HepG2 (cell line): ENCODE results near the gene CORO7. TPM values are rescaled to one million over a fixed set of nuclear protein-coding genes. Genes with fewer than 3 reads are reported as not detected.

Experiments used
- CCAR2 ChIP-seq: fragments of 200-400 bp; formaldehyde crosslinking; optimal IDR thresholded peaks from 2 replicates; pipeline ENCODE3; 2018; ENCODE audit warnings: low read depth, mild to moderate bottlenecking, low read length, moderate library complexity
- FOXA3 ChIP-seq: IDR thresholded peaks from 2 replicates; pipeline ENCODE4 v1.6.1; 2016; ENCODE audit warnings: missing genetic modification reagents, missing compliant biosample characterization
- JARID2 ChIP-seq: sonication (generic); formaldehyde crosslinking; IDR thresholded peaks from 2 replicates; pipeline ENCODE4 v1.8.1; 2023; ENCODE audit warnings: missing genetic modification reagents, inconsistent platforms; ENCODE audit not compliant: insufficient replicate concordance
- KAT8 ChIP-seq: IDR thresholded peaks from 2 replicates; pipeline ENCODE4 v1.6.1; 2016; ENCODE audit warnings: missing genetic modification reagents, missing compliant biosample characterization
- KDM3A ChIP-seq: IDR thresholded peaks from 2 replicates; pipeline ENCODE4 v1.6.1; 2018; ENCODE audit warnings: low read depth, missing compliant biosample characterization
- KLF6 ChIP-seq: IDR thresholded peaks from 2 replicates; pipeline ENCODE4 v1.8.0; 2016; ENCODE audit warnings: missing biosample characterization, missing genetic modification reagents
- PHF5A ChIP-seq: IDR thresholded peaks from one replicate; pipeline ENCODE4 v1.6.1; 2018; ENCODE audit warnings: low read depth, missing genetic modification reagents; ENCODE audit not compliant: unreplicated experiment
- RXRA ChIP-seq: sonication (generic); formaldehyde crosslinking; IDR thresholded peaks from 2 replicates; pipeline ENCODE4 v1.5.1; 2020; ENCODE audit warnings: missing genetic modification reagents
- RXRB ChIP-seq: IDR thresholded peaks from 2 replicates; pipeline ENCODE4 v1.6.1; 2016; ENCODE audit warnings: borderline replicate concordance, missing genetic modification reagents, missing compliant biosample characterization
- ZBTB14 ChIP-seq: sonication (generic); formaldehyde crosslinking; IDR thresholded peaks from 2 replicates; pipeline ENCODE4 v1.4.0; 2020; ENCODE audit warnings: missing genetic modification reagents
- ZFP1 ChIP-seq: IDR thresholded peaks from 2 replicates; pipeline ENCODE4 v1.6.1; 2016
- ZNF12 ChIP-seq: sonication (generic); formaldehyde crosslinking; IDR thresholded peaks from 2 replicates; pipeline ENCODE4 v1.5.0; 2020; ENCODE audit warnings: missing genetic modification reagents
- ZNF121 ChIP-seq: sonication (generic); formaldehyde crosslinking; IDR thresholded peaks from 2 replicates; pipeline ENCODE4 v1.5.0; 2020; ENCODE audit warnings: mild to moderate bottlenecking, missing genetic modification reagents
- ZNF337 ChIP-seq: sonication (generic); formaldehyde crosslinking; IDR thresholded peaks from 2 replicates; pipeline ENCODE4 v1.5.1; 2020; ENCODE audit warnings: missing genetic modification reagents, low read depth, mild to moderate bottlenecking, borderline replicate concordance
- ZNF34 ChIP-seq: sonication (generic); formaldehyde crosslinking; IDR thresholded peaks from 2 replicates; pipeline ENCODE4 v1.4.0; 2020; ENCODE audit warnings: mild to moderate bottlenecking, missing genetic modification reagents, borderline replicate concordance
- ZNF451 ChIP-seq: sonication (generic); formaldehyde crosslinking; IDR thresholded peaks from 2 replicates; pipeline ENCODE4 v1.5.0; 2020; ENCODE audit warnings: mild to moderate bottlenecking, missing genetic modification reagents
- ZNF460 ChIP-seq: sonication (generic); formaldehyde crosslinking; IDR thresholded peaks from 2 replicates; pipeline ENCODE4 v1.5.1; 2020; ENCODE audit warnings: missing genetic modification reagents, mild to moderate bottlenecking, borderline replicate concordance
- ZNF589 ChIP-seq: sonication (generic); formaldehyde crosslinking; conservative IDR thresholded peaks from 2 replicates; pipeline ENCODE4 v1.8.0; 2022; ENCODE audit warnings: mild to moderate bottlenecking, moderate library complexity, missing genetic modification reagents
- ZNF724P ChIP-seq: sonication (generic); formaldehyde crosslinking; IDR thresholded peaks from 2 replicates; pipeline ENCODE4 v1.8.0; 2022; ENCODE audit warnings: missing genetic modification reagents, borderline replicate concordance
- ZNF747 ChIP-seq: sonication (generic); formaldehyde crosslinking; IDR thresholded peaks from 2 replicates; pipeline ENCODE4 v1.8.1; 2023; ENCODE audit warnings: missing genetic modification reagents, mild to moderate bottlenecking, borderline replicate concordance
- ZNF75D ChIP-seq: sonication (generic); formaldehyde crosslinking; IDR thresholded peaks from 2 replicates; pipeline ENCODE4 v1.8.1; 2023; ENCODE audit warnings: missing genetic modification reagents, mild to moderate bottlenecking, borderline replicate concordance
- ZSCAN21 ChIP-seq: sonication (generic); formaldehyde crosslinking; IDR thresholded peaks from 2 replicates; pipeline ENCODE4 v1.8.0; 2022; ENCODE audit warnings: mild to moderate bottlenecking, missing genetic modification reagents, moderate library complexity, borderline replicate concordance
- ZXDC ChIP-seq: sonication (generic); formaldehyde crosslinking; IDR thresholded peaks from 2 replicates; pipeline ENCODE4 v1.5.0; 2020; ENCODE audit warnings: mild to moderate bottlenecking, missing genetic modification reagents
- polyA plus RNA-seq, 8 experiments: library from polyadenylated mRNA; depleted of rRNA in 3 of 8; stranded (reverse) in 7 of 8; unstranded in 1 of 8; fragments of >200 nt; fragmentation: Illumina TruSeq in 4 of 8; extraction: Trizol in 4 of 8; gene quantifications; 2 replicates each; pipeline versions ENCODE4 v1.2.1 to v1.2.3, GENCODE V29; 2011 to 2016; ENCODE audit warnings: low read depth in 4 of 8, missing spikeins in 1 of 8, mixed read lengths in 1 of 8; ENCODE audit not compliant: insufficient read depth in 1 of 8
- total RNA-seq, 5 experiments: library from RNA; depleted of rRNA; stranded (reverse); fragments of >200 nt; fragmentation: Illumina TruSeq; extraction: Trizol; gene quantifications; 2 replicates each; pipeline ENCODE4 v1.2.3, GENCODE V29; 2016; ENCODE audit warnings: low read depth in 1 of 5
- TF ChIP-seq, protein P1 (sequence below): sonication (generic); formaldehyde crosslinking; IDR thresholded peaks from 2 replicates; pipeline ENCODE4 v1.8.0; 2022; ENCODE audit warnings: missing genetic modification reagents, mild to moderate bottlenecking, moderate library complexity, borderline replicate concordance

The CORO7 gene
- total and polyA plus RNA-seq, 2 of the 13 experiments (the other 11 are each of a cell fraction or from before 2014, with no cell fraction given), result 9.9 to 14.3 TPM

DNA sequence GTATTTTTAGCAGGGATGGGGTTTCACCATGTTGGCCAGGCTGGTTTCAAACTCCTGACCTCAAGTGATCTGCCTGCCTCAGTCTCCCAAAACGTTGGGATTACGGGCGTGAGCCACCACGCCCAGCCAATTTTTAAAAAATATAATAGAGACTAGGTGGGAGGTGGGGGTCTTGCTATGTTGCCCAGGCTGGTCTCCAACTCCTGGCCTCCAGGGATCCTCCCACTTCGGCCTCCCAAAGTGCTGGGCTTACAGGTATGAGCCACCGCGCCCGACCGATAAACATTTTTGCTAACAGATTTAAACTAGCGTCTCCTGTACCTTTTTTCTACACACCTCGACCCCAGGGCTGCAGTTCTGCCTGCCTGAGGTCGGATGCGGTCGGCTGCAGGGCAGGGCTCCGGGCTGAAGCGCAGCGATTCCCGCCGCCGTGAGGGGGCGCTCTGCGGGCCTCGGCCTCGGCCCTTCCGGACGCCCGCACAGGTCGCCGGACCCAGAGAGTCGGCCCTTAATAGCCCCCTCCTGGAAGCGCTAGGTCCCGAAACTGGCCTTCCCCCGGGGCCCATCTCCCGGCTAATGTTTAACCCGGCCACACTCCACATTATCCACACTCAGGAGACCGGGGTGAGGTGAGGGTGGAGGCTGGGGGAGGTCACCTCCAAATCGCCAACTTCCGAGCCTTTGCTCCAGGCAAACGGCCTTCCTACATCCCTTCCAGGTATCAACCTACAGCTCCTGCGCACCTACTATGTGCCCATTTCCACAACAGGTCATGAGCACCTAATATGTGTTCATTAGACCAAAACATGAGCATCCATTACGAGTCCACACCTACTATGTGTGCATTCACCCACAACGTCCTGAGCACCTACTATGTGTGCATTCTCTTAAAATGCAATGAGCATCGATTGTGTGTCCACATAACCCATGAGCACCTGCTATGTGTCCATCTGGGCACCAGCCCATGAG, 102.5 kb downstream of the CORO7 start (continued):
- TF ChIP-seq ZNF12 (CRISPR knock-in tag) (no peak), ZNF75D (CRISPR knock-in tag) (no peak), ZBTB14 (CRISPR knock-in tag) (0 out of 2 replicates have a peak, but pooled peaks have one; percentile 41), RXRB (CRISPR knock-in tag) (peak; percentile 31; the same call in 1 of the 2 replicates), ZNF589 (CRISPR knock-in tag) (no peak), KAT8 (CRISPR knock-in tag) (0 out of 2 replicates have a peak, but pooled peaks have one; percentile 48), ZNF724P (CRISPR knock-in tag) (no peak), ZNF747 (peak; percentile 31; the same call in 1 of the 2 replicates), JARID2 (CRISPR knock-in tag) (no peak), ZSCAN21 (CRISPR knock-in tag) (peak; percentile 31; the same call in 1 of the 2 replicates), RXRA (CRISPR knock-in tag) (peak; percentile 48), ZNF337 (no peak), KLF6 (CRISPR knock-in tag) (no peak), KDM3A (CRISPR knock-in tag) (peak; percentile 51; the same call in 1 of the 2 replicates), PHF5A (CRISPR knock-in tag) (peak; percentile 57), ZFP1 (CRISPR knock-in tag) (no peak), CCAR2 (peak; percentile 15), ZNF460 (CRISPR knock-in tag) (no peak), ZNF34 (CRISPR knock-in tag) (no peak), ZNF451 (CRISPR knock-in tag) (no peak; the same call in 1 of the 2 replicates), ZNF121 (CRISPR knock-in tag) (peak; percentile 94), FOXA3 (CRISPR knock-in tag) (no peak), ZXDC (CRISPR knock-in tag) (peak; percentile 47; the same call in 1 of the 2 replicates)
- TF ChIP-seq, protein P1, sequence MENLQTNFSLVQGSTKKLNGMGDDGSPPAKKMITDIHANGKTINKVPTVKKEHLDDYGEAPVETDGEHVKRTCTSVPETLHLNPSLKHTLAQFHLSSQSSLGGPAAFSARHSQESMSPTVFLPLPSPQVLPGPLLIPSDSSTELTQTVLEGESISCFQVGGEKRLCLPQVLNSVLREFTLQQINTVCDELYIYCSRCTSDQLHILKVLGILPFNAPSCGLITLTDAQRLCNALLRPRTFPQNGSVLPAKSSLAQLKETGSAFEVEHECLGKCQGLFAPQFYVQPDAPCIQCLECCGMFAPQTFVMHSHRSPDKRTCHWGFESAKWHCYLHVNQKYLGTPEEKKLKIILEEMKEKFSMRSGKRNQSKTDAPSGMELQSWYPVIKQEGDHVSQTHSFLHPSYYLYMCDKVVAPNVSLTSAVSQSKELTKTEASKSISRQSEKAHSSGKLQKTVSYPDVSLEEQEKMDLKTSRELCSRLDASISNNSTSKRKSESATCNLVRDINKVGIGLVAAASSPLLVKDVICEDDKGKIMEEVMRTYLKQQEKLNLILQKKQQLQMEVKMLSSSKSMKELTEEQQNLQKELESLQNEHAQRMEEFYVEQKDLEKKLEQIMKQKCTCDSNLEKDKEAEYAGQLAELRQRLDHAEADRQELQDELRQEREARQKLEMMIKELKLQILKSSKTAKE (CRISPR knock-in tag), result peak; percentile 13
